ENCODE results near the gene PDZD2. TPM values are rescaled to one million over a fixed set of nuclear protein-coding genes. Genes with fewer than 3 reads are reported as not detected.

Gene PDZD2
- total RNA-seq, 1 experiment from 2014 or later: 0.37 TPM

DNA sequence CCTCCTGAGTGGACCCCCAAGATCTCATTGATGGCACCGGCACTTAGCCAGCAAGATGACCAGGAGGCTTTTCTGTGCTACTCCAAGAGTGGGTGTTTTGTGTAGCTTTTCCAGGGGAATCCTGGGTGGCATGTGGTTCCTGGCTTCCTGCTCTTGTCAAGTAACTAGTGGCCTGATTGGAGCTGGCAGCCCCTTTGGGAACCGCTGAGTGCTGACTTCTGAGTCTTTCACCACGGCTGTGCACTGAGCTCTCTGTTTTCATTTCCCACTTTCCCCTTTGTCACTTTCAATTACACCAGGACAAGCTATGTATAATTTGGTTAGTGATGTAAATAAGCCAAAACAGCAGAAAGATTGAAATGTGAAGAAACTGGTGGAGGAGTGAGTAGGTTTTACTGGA, 279.8 kb downstream of the PDZD2 start:
- ChIA-PET RAD21 (ENCODE audit: low non-redundant PET in 1 of 2, low total read pairs in 2 of 2, uncharacterized antibody in 2 of 2, unreplicated experiment in 2 of 2) (no interaction called here), POLR2A (no interaction called here), CTCF (no interaction called here)
- H3K4me2 ChIP-seq (ENCODE audit: low read length): no peak overlapping the region
- BruUV-seq (replicated peaks): no TSS peak
- no peaks in the 10 kb centered on the region for H3K79me2 ChIP-seq (ENCODE audit: insufficient read depth, low read length)
- H3K27ac ChIP-seq (ENCODE audit: low read depth, low read length): no peak overlapping the region
- no peak overlapping the region for H3K9ac ChIP-seq (ENCODE audit: low read length)
- H3K27me3 ChIP-seq (ENCODE audit: insufficient read depth, low read length): no peaks in the 10 kb centered on the region
- ATAC-seq (no peak), DNase-seq (ENCODE audit: low read depth, low spot score) (no peak)
- H3K4me3 ChIP-seq (replicated peaks in 1 of 2; ENCODE audit: low read depth in 1 of 2, low read length in 2 of 2): no peak overlapping the region
- no peak for TF ChIP-seq JUND (IDR thresholded peaks at IDR 0.05)
- no peak for TF ChIP-seq CEBPB (IDR thresholded peaks at IDR 0.05; ENCODE audit: low read depth)
- TF ChIP-seq POLR2A (IDR thresholded peaks at IDR 0.05; ENCODE audit: borderline replicate concordance, extremely low read depth, insufficient read depth, insufficient read length): no peak
- TF ChIP-seq, protein P1, sequence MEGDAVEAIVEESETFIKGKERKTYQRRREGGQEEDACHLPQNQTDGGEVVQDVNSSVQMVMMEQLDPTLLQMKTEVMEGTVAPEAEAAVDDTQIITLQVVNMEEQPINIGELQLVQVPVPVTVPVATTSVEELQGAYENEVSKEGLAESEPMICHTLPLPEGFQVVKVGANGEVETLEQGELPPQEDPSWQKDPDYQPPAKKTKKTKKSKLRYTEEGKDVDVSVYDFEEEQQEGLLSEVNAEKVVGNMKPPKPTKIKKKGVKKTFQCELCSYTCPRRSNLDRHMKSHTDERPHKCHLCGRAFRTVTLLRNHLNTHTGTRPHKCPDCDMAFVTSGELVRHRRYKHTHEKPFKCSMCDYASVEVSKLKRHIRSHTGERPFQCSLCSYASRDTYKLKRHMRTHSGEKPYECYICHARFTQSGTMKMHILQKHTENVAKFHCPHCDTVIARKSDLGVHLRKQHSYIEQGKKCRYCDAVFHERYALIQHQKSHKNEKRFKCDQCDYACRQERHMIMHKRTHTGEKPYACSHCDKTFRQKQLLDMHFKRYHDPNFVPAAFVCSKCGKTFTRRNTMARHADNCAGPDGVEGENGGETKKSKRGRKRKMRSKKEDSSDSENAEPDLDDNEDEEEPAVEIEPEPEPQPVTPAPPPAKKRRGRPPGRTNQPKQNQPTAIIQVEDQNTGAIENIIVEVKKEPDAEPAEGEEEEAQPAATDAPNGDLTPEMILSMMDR (IDR thresholded peaks at IDR 0.05 in 2 of 3, conservative IDR thresholded peaks at IDR 0.05 in 1 of 3; ENCODE audit: borderline replicate concordance in 1 of 3, insufficient read depth in 1 of 3, low read depth in 2 of 3, low read length in 2 of 3): no peak
- TF ChIP-seq, protein P2, sequence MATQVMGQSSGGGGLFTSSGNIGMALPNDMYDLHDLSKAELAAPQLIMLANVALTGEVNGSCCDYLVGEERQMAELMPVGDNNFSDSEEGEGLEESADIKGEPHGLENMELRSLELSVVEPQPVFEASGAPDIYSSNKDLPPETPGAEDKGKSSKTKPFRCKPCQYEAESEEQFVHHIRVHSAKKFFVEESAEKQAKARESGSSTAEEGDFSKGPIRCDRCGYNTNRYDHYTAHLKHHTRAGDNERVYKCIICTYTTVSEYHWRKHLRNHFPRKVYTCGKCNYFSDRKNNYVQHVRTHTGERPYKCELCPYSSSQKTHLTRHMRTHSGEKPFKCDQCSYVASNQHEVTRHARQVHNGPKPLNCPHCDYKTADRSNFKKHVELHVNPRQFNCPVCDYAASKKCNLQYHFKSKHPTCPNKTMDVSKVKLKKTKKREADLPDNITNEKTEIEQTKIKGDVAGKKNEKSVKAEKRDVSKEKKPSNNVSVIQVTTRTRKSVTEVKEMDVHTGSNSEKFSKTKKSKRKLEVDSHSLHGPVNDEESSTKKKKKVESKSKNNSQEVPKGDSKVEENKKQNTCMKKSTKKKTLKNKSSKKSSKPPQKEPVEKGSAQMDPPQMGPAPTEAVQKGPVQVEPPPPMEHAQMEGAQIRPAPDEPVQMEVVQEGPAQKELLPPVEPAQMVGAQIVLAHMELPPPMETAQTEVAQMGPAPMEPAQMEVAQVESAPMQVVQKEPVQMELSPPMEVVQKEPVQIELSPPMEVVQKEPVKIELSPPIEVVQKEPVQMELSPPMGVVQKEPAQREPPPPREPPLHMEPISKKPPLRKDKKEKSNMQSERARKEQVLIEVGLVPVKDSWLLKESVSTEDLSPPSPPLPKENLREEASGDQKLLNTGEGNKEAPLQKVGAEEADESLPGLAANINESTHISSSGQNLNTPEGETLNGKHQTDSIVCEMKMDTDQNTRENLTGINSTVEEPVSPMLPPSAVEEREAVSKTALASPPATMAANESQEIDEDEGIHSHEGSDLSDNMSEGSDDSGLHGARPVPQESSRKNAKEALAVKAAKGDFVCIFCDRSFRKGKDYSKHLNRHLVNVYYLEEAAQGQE (IDR thresholded peaks at IDR 0.05; ENCODE audit: low read depth): no peak
- no peaks in the 10 kb centered on the region for H3K36me3 ChIP-seq (ENCODE audit: control insufficient read depth in 1 of 2, insufficient read depth in 2 of 2, low read length in 2 of 2)
- intact Hi-C loops (cut with micrococcal nuclease): no loop called here
- no peaks in the 10 kb centered on the region for H3K9me2 ChIP-seq (ENCODE audit: insufficient read depth)
- H3K4me1 ChIP-seq (ENCODE audit: control insufficient read depth in 1 of 2, insufficient read depth in 2 of 2, low read length in 2 of 2): no peaks in the 10 kb centered on the region
- H3K9me3 ChIP-seq (ENCODE audit: control insufficient read depth in 1 of 2, insufficient read depth in 1 of 2, low read depth in 1 of 2, low read length in 2 of 2): no peaks in the 10 kb centered on the region
- H2AFZ ChIP-seq (ENCODE audit: low read depth, low read length, poor library complexity, severe bottlenecking): no peak overlapping the region
- H4K20me1 ChIP-seq (ENCODE audit: insufficient read depth): no peaks in the 10 kb centered on the region
